H9 (cell line): ENCODE measurements around the gene NRXN3. TPM values are rescaled to one million over a fixed set of nuclear protein-coding genes. Genes with fewer than 3 reads are reported as not detected.

Experiments used
- DNase-seq: peaks from one replicate; pipeline ENCODE4 v3.0.0-alpha.2; 2017
- H2AFZ ChIP-seq: one replicate; pipeline ENCODE4 v1.6.1; 2013; ENCODE audit warnings: mild to moderate bottlenecking, low read length, control low read depth, moderate library complexity
- H2AK5ac ChIP-seq: 2 replicates; pipeline ENCODE4 v1.6.1; 2013; ENCODE audit warnings: low read length, control low read depth, mixed read lengths; ENCODE audit not compliant: insufficient read length
- H2BK120ac ChIP-seq: one replicate; pipeline ENCODE4 v1.6.1; 2013; ENCODE audit warnings: low read depth, mild to moderate bottlenecking, low read length, control low read depth, inconsistent platforms; ENCODE audit not compliant: poor library complexity, severe bottlenecking
- H2BK12ac ChIP-seq: 2 replicates; pipeline ENCODE4 v1.6.1; 2013; ENCODE audit warnings: low read length, control low read depth, mixed read lengths, low read depth; ENCODE audit not compliant: insufficient read length
- H2BK15ac ChIP-seq: 2 replicates; pipeline ENCODE4 v1.6.1; 2013; ENCODE audit warnings: low read depth, low read length, control low read depth
- H2BK20ac ChIP-seq: one replicate; pipeline ENCODE4 v1.6.1; 2013; ENCODE audit warnings: low read depth, mild to moderate bottlenecking, low read length, control low read depth, inconsistent platforms; ENCODE audit not compliant: poor library complexity, severe bottlenecking
- H2BK5ac ChIP-seq: 2 replicates; pipeline ENCODE4 v1.6.1; 2013; ENCODE audit warnings: low read length, control low read depth, mixed read lengths; ENCODE audit not compliant: insufficient read length
- H3K14ac ChIP-seq: 2 replicates; pipeline ENCODE4 v1.6.1; 2013; ENCODE audit warnings: low read length, control low read depth; ENCODE audit not compliant: insufficient read depth
- H3K18ac ChIP-seq: 2 replicates; pipeline ENCODE4 v1.6.1; 2013; ENCODE audit warnings: low read depth, mild to moderate bottlenecking, mixed read lengths, low read length, control low read depth; ENCODE audit not compliant: insufficient read length
- H3K23ac ChIP-seq: 2 replicates; pipeline ENCODE4 v1.6.1; 2013; ENCODE audit warnings: low read length, control low read depth, mixed read lengths, low read depth; ENCODE audit not compliant: insufficient read length
- H3K23me2 ChIP-seq: 2 replicates; pipeline ENCODE4 v1.6.1; 2013; ENCODE audit warnings: low read depth, mild to moderate bottlenecking, mixed read lengths, low read length, control low read depth; ENCODE audit not compliant: insufficient read length, poor library complexity, severe bottlenecking
- H3K27ac ChIP-seq: 2 replicates; pipeline ENCODE4 v1.5.1; 2013; ENCODE audit warnings: low read length, control low read depth, mixed read lengths, low read depth; ENCODE audit not compliant: insufficient read length
- H3K27me3 ChIP-seq: 2 replicates; pipeline ENCODE4 v1.6.1; 2013; ENCODE audit warnings: low read length, control low read depth, inconsistent platforms; ENCODE audit not compliant: insufficient read depth
- H3K4ac ChIP-seq: 2 replicates; pipeline ENCODE4 v1.6.1; 2013; ENCODE audit warnings: low read depth, mild to moderate bottlenecking, control low read depth, inconsistent platforms, low read length, moderate library complexity
- H3K4me1 ChIP-seq: 2 replicates; pipeline ENCODE4 v1.6.1; 2013; ENCODE audit warnings: low read length, control low read depth, inconsistent platforms; ENCODE audit not compliant: insufficient read depth
- H3K4me2 ChIP-seq: 2 replicates; pipeline ENCODE4 v1.6.1; 2013; ENCODE audit warnings: low read length, control low read depth, mixed read lengths; ENCODE audit not compliant: insufficient read length, insufficient read depth
- H3K56ac ChIP-seq: 2 replicates; pipeline ENCODE4 v1.6.1; 2013; ENCODE audit warnings: low read depth, mild to moderate bottlenecking, mixed read lengths, low read length, control low read depth; ENCODE audit not compliant: insufficient read length
- H3K79me1 ChIP-seq: 2 replicates; pipeline ENCODE4 v1.6.1; 2013; ENCODE audit warnings: low read depth, mild to moderate bottlenecking, moderate library complexity, low read length, control low read depth, inconsistent platforms; ENCODE audit not compliant: insufficient read depth, poor library complexity, severe bottlenecking
- H3K79me2 ChIP-seq: 2 replicates; pipeline ENCODE4 v1.6.1; 2013; ENCODE audit warnings: low read length, control low read depth, inconsistent platforms; ENCODE audit not compliant: insufficient read depth
- H3K9ac ChIP-seq: 2 replicates; pipeline ENCODE4 v1.6.1; 2013; ENCODE audit warnings: low read length, control low read depth, mixed read lengths; ENCODE audit not compliant: insufficient read length; ENCODE audit errors: extremely low read depth
- H3K9me3 ChIP-seq: one replicate; pipeline ENCODE4 v1.6.1; 2013; ENCODE audit warnings: low read depth, low read length, inconsistent platforms; ENCODE audit not compliant: control insufficient read depth
- H3T11ph ChIP-seq: one replicate; pipeline ENCODE4 v1.6.1; 2013; ENCODE audit warnings: mild to moderate bottlenecking, low read length, control low read depth, inconsistent platforms
- H4K20me1 ChIP-seq: one replicate; pipeline ENCODE4 v1.6.1; 2013; ENCODE audit not compliant: control insufficient read depth, insufficient read length, insufficient read depth
- H4K5ac ChIP-seq: 2 replicates; pipeline ENCODE4 v1.6.1; 2013; ENCODE audit warnings: low read depth, mild to moderate bottlenecking, mixed read lengths, low read length, control low read depth; ENCODE audit not compliant: insufficient read length
- H4K8ac ChIP-seq: replicated peaks from 2 replicates; pipeline ENCODE4 v1.6.1; 2013; ENCODE audit warnings: low read length, control low read depth, mixed read lengths, low read depth; ENCODE audit not compliant: insufficient read length
- H4K91ac ChIP-seq: 2 replicates; pipeline ENCODE4 v1.6.1; 2013; ENCODE audit warnings: low read depth, mild to moderate bottlenecking, moderate library complexity, mixed read lengths, low read length, control low read depth; ENCODE audit not compliant: insufficient read length
- H3K27ac Mint-ChIP-seq, 3 experiments: 2 replicates in 2 of 3; 3 replicates in 1 of 3; pipeline ENCODE4 v1.8.0; 2020 to 2021; ENCODE audit warnings: mixed read lengths in 3 of 3, mild to moderate bottlenecking in 1 of 3, moderate library complexity in 1 of 3
- H3K27me3 Mint-ChIP-seq: 2 replicates; pipeline ENCODE4 v1.8.0; 2021; ENCODE audit warnings: low read depth, mild to moderate bottlenecking, moderate library complexity, mixed read lengths
- H3K36me3 Mint-ChIP-seq, 3 experiments: 2 replicates in 2 of 3; 3 replicates in 1 of 3; pipeline ENCODE4 v1.8.0; 2020 to 2021; ENCODE audit warnings: low read depth in 3 of 3, mixed read lengths in 3 of 3; ENCODE audit not compliant: insufficient read depth in 1 of 3
- H3K4me1 Mint-ChIP-seq, 2 experiments: 2 replicates each; pipeline ENCODE4 v1.8.0; 2020; ENCODE audit warnings: mixed read lengths in 2 of 2
- H3K4me3 Mint-ChIP-seq, 2 experiments: 2 replicates in 1 of 2; 3 replicates in 1 of 2; pipeline ENCODE4 v1.8.0; 2020 to 2021; ENCODE audit warnings: mild to moderate bottlenecking in 2 of 2, mixed read lengths in 2 of 2, moderate library complexity in 1 of 2
- H3K9me3 Mint-ChIP-seq, 2 experiments: 2 replicates in 1 of 2; 3 replicates in 1 of 2; pipeline ENCODE4 v1.8.0; 2020; ENCODE audit warnings: mild to moderate bottlenecking in 2 of 2, mixed read lengths in 2 of 2, moderate library complexity in 1 of 2
- WGBS: extraction: QIAGEN DNeasy Blood & Tissue Kit; methylation state at CpG from one replicate; pipeline ENCODE4 v1.1.7; 2013; ENCODE audit warnings: missing lambda C conversion rate, low lambda C conversion rate, mixed read lengths; ENCODE audit not compliant: insufficient read length; ENCODE audit errors: extremely low coverage; 5-methylcytosine and 5-hydroxymethylcytosine counted together
- total RNA-seq: library from RNA; stranded (reverse); gene quantifications from 2 replicates; pipeline ENCODE4 v1.2.1, GENCODE V29; 2021
- TF ChIP-seq, protein P1 (sequence below): fragments of 200-600 bp; sonication (generic); conservative IDR thresholded peaks from 3 replicates; pipeline ENCODE4 v1.8.0; 2021; ENCODE audit warnings: antibody characterized with exemption, mild to moderate bottlenecking

NRXN3 gene
- total RNA-seq, 1 experiment from 2014 or later: 1.8 TPM

DNA sequence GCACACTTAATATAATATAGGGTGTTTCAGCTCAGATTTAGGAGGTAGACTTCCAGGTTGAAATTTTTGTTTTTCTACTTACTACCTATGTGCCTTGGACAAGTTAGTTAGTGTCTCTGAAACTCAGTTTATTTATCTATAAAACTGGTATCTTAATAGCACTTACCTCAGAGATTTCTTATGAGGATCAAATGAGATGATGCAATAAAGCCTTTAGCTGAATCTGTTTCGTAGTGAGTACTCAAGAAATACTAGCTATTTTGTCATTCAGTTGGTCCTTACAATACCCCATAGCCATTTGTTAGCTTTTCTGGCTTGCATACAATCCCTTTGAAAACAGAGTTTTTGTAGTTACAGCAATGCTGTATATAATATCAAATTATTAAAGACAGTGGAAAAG, 497.0 kb downstream of the NRXN3 start:
- Histone ChIP-seq H4K20me1 (no peaks in the 10 kb centered on the region), H3K27ac (no peak overlapping the region), H2BK5ac (no peak overlapping the region), H3K9me3 (no peaks in the 10 kb centered on the region), H2AK5ac (no peak overlapping the region), H3K18ac (no peak overlapping the region), H3K27me3 (no peaks in the 10 kb centered on the region), H3K23me2 (no peaks in the 10 kb centered on the region), H2BK12ac (no peak overlapping the region), H3K56ac (no peak overlapping the region), H2BK15ac (no peak overlapping the region), H3K79me1 (no peaks in the 10 kb centered on the region), H2AFZ (no peak overlapping the region), H3K4ac (no peak overlapping the region), H3K14ac (no peak overlapping the region), H2BK20ac (no peak overlapping the region), H3K9ac (no peak overlapping the region), H2BK120ac (no peak overlapping the region), H3T11ph (no peak overlapping the region), H4K91ac (no peak overlapping the region), H4K8ac (no peak overlapping the region), H3K79me2 (no peaks in the 10 kb centered on the region), H3K4me1 (no peaks in the 10 kb centered on the region), H3K23ac (no peak overlapping the region), H4K5ac (no peak overlapping the region), H3K4me2 (no peak overlapping the region)
- no CpG with 5 or more reads among the region's 1 CpG for WGBS
- no peak for DNase-seq
- H3K36me3 Mint-ChIP-seq: no peaks in the 10 kb centered on the region
- no peaks in the 10 kb centered on the region for H3K4me1 Mint-ChIP-seq
- TF ChIP-seq, protein P1, sequence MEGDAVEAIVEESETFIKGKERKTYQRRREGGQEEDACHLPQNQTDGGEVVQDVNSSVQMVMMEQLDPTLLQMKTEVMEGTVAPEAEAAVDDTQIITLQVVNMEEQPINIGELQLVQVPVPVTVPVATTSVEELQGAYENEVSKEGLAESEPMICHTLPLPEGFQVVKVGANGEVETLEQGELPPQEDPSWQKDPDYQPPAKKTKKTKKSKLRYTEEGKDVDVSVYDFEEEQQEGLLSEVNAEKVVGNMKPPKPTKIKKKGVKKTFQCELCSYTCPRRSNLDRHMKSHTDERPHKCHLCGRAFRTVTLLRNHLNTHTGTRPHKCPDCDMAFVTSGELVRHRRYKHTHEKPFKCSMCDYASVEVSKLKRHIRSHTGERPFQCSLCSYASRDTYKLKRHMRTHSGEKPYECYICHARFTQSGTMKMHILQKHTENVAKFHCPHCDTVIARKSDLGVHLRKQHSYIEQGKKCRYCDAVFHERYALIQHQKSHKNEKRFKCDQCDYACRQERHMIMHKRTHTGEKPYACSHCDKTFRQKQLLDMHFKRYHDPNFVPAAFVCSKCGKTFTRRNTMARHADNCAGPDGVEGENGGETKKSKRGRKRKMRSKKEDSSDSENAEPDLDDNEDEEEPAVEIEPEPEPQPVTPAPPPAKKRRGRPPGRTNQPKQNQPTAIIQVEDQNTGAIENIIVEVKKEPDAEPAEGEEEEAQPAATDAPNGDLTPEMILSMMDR: no peak
- H3K9me3 Mint-ChIP-seq: peaks cover 0 to 2% of the 10 kb centered on the region in 2 experiments; a peak in 1 of 5 replicates
- no peak overlapping the region for H3K4me3 Mint-ChIP-seq
- H3K27ac Mint-ChIP-seq: no peak overlapping the region
- peaks cover 2% of the 10 kb centered on the region; the same call in 1 of the 2 replicates for H3K27me3 Mint-ChIP-seq
